ENCODE results near the gene EVX2.

GRCh38 chr2:176124947-176125771, 41.4 kb upstream of the EVX2 start:
- TF ChIP-seq POLR2AphosphoS5 (IDR thresholded peaks at IDR 0.05) (no peak), CTCF (IDR thresholded peaks at IDR 0.05 in 8 of 11, conservative IDR thresholded peaks at IDR 0.05 in 3 of 11) (no peak), POLR2A (IDR thresholded peaks at IDR 0.05) (no peak)
